ENCODE results near the gene LMO1.

GRCh38 chr11:8231979-8232378 lies 31.7 kb downstream of the LMO1 start:
- TF ChIP-seq, protein P1, sequence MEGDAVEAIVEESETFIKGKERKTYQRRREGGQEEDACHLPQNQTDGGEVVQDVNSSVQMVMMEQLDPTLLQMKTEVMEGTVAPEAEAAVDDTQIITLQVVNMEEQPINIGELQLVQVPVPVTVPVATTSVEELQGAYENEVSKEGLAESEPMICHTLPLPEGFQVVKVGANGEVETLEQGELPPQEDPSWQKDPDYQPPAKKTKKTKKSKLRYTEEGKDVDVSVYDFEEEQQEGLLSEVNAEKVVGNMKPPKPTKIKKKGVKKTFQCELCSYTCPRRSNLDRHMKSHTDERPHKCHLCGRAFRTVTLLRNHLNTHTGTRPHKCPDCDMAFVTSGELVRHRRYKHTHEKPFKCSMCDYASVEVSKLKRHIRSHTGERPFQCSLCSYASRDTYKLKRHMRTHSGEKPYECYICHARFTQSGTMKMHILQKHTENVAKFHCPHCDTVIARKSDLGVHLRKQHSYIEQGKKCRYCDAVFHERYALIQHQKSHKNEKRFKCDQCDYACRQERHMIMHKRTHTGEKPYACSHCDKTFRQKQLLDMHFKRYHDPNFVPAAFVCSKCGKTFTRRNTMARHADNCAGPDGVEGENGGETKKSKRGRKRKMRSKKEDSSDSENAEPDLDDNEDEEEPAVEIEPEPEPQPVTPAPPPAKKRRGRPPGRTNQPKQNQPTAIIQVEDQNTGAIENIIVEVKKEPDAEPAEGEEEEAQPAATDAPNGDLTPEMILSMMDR (IDR thresholded peaks at IDR 0.05; ENCODE audit: low read depth, low read length, poor library complexity, severe bottlenecking) = no peak
- no peak for TF ChIP-seq EZH2phosphoT487 (IDR thresholded peaks at IDR 0.05; ENCODE audit: borderline replicate concordance, low read length)
